GM12892 (cell line): ENCODE results near the gene CEP57.

Experiments
- POLR2A ChIP-seq: IDR thresholded peaks from 2 replicates; pipeline ENCODE4 v1.6.1; 2011; ENCODE audit warnings: low read depth, low read length, control low read depth
- TAF1 ChIP-seq: IDR thresholded peaks from 2 replicates; pipeline ENCODE4 v1.6.1; 2011; ENCODE audit warnings: low read depth, mild to moderate bottlenecking, control low read depth, low read length, borderline replicate concordance

DNA sequence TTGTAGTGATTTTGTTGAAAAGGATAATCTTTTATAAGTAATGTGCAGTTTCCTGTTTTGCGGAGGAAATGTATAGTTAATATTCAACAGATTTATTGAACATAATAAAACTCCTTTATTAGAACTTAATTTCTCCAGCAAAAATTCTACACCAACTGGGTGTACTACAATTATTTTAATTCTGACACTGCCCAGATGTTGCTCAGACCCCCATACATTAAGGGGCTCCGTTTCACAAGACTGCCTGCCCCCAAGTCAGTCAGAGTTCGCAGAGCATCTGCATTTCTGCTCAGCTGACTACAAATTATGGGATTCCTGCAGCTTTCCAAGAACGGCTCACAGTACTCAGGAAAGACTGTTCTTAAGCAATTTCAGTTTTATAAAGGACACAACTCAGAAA, 6.2 kb downstream of the CEP57 start:
- TF ChIP-seq POLR2A, result no peak
- no peak for TF ChIP-seq TAF1
